MM.1S (cell line): ENCODE data around the gene WDR31.
A peak's percentile ranks its signal among the peaks of the same experiment; 100 is the strongest.

ENCODE experiments used
- DNase-seq: peaks from one replicate; pipeline ENCODE4 v3.0.0-alpha.2; 2015
- H2AFZ ChIP-seq: fragments of 300-600 bp; sonication (generic); 2 replicates; pipeline ENCODE4 v1.6.0; 2016; ENCODE audit warnings: antibody characterized with exemption, low read length
- H3F3A ChIP-seq: fragments of 300-600 bp; sonication (generic); 2 replicates; pipeline ENCODE4 v1.6.1; 2016; ENCODE audit warnings: mild to moderate bottlenecking, antibody characterized with exemption, low read length, moderate library complexity, mixed read lengths; ENCODE audit not compliant: insufficient read depth
- H3K27ac ChIP-seq: fragments of 300-600 bp; sonication (generic); 2 replicates; pipeline ENCODE4 v1.5.1; 2016; ENCODE audit warnings: mild to moderate bottlenecking, low read length
- H3K27me3 ChIP-seq: fragments of 300-600 bp; sonication (generic); replicated peaks from 2 replicates; pipeline ENCODE4 v1.6.0; 2016; ENCODE audit warnings: low read length; ENCODE audit not compliant: insufficient read depth
- H3K36me3 ChIP-seq: fragments of 300-600 bp; sonication (generic); replicated peaks from 2 replicates; pipeline ENCODE4 v1.6.1; 2016; ENCODE audit warnings: mild to moderate bottlenecking, low read length, mixed read lengths; ENCODE audit not compliant: insufficient read depth
- H3K4me1 ChIP-seq: fragments of 300-600 bp; sonication (generic); 2 replicates; pipeline ENCODE4 v1.6.1; 2016; ENCODE audit warnings: low read length, mixed read lengths
- H3K4me2 ChIP-seq: fragments of 300-600 bp; sonication (generic); 2 replicates; pipeline ENCODE4 v1.6.0; 2016; ENCODE audit warnings: low read depth, low read length
- H3K4me3 ChIP-seq: fragments of 300-600 bp; sonication (generic); 2 replicates; pipeline ENCODE4 v1.5.1; 2016; ENCODE audit warnings: low read length, mixed read lengths
- H3K79me2 ChIP-seq: fragments of 300-600 bp; sonication (generic); 2 replicates; pipeline ENCODE4 v1.6.1; 2016; ENCODE audit warnings: mixed run types, low read length, mixed read lengths
- H3K9ac ChIP-seq: fragments of 300-600 bp; sonication (generic); 2 replicates; pipeline ENCODE4 v1.6.1; 2016; ENCODE audit warnings: low read length, mixed read lengths
- H3K9me2 ChIP-seq: fragments of 300-600 bp; sonication (generic); replicated peaks from 2 replicates; pipeline ENCODE4 v1.6.1; 2016; ENCODE audit warnings: mild to moderate bottlenecking, low read length, mixed read lengths; ENCODE audit not compliant: insufficient read depth
- H3K9me3 ChIP-seq: fragments of 300-600 bp; sonication (generic); replicated peaks from 2 replicates; pipeline ENCODE4 v1.6.1; 2016; ENCODE audit warnings: mild to moderate bottlenecking, low read length, mixed read lengths; ENCODE audit not compliant: insufficient read depth
- H4K20me1 ChIP-seq: fragments of 300-600 bp; sonication (generic); 2 replicates; pipeline ENCODE4 v1.6.1; 2016; ENCODE audit warnings: mild to moderate bottlenecking, low read length, moderate library complexity, mixed read lengths; ENCODE audit not compliant: insufficient read depth
- EZH2 ChIP-seq: fragments of 300-600 bp; sonication (generic); optimal IDR thresholded peaks from 2 replicates; pipeline ENCODE3; 2017; ENCODE audit warnings: low read depth, mild to moderate bottlenecking, antibody characterized with exemption, low read length, mixed read lengths
- EZH2phosphoT487 ChIP-seq: fragments of 300-600 bp; sonication (generic); IDR thresholded peaks from 2 replicates; pipeline ENCODE4 v1.6.1; 2018; ENCODE audit warnings: antibody characterized with exemption, low read length
- TF ChIP-seq, protein P1 (sequence below): fragments of 300-600 bp; sonication (generic); IDR thresholded peaks from 2 replicates; pipeline ENCODE4 v1.5.1; 2016; ENCODE audit warnings: antibody characterized with exemption, low read length, mixed read lengths

Gene WDR31

DNA sequence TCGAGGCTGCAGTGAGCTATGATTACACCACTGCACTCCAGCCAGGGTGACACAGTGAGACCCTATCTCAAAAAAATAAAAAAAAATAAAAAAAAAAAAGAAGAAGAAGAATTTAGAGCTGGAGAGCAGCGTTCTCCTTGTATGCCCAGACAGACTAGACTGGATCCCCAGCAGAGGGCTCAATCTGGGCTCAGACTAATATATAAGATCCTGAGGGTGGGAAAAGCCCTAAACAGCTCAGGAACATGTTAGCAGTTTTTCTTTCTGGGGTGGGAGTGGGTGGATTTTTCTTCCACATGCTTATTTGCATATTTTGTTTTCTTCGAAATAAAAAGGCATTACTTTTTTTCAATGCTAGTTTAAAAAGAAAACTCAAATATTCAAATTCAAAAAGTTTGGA lies 8.4 kb upstream of the WDR31 start:
- H3K4me2 ChIP-seq = peak overlapping the region; percentile 63; the same call in 1 of the 2 replicates
- H3F3A ChIP-seq = peaks cover 42% of the 10 kb centered on the region
- no peak for DNase-seq
- no peak overlapping the region; the same call in 1 of the 2 replicates for H2AFZ ChIP-seq
- no peaks in the 10 kb centered on the region for H3K36me3 ChIP-seq
- TF ChIP-seq, protein P1, sequence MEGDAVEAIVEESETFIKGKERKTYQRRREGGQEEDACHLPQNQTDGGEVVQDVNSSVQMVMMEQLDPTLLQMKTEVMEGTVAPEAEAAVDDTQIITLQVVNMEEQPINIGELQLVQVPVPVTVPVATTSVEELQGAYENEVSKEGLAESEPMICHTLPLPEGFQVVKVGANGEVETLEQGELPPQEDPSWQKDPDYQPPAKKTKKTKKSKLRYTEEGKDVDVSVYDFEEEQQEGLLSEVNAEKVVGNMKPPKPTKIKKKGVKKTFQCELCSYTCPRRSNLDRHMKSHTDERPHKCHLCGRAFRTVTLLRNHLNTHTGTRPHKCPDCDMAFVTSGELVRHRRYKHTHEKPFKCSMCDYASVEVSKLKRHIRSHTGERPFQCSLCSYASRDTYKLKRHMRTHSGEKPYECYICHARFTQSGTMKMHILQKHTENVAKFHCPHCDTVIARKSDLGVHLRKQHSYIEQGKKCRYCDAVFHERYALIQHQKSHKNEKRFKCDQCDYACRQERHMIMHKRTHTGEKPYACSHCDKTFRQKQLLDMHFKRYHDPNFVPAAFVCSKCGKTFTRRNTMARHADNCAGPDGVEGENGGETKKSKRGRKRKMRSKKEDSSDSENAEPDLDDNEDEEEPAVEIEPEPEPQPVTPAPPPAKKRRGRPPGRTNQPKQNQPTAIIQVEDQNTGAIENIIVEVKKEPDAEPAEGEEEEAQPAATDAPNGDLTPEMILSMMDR = no peak
- TF ChIP-seq EZH2phosphoT487 (no peak), EZH2 (no peak)
- peaks cover 33% of the 10 kb centered on the region for H3K79me2 ChIP-seq
- no peaks in the 10 kb centered on the region for H3K9me2 ChIP-seq
- H4K20me1 ChIP-seq = no peaks in the 10 kb centered on the region
- no peak overlapping the region; the same call in 1 of the 2 replicates for H3K9ac ChIP-seq
- H3K27ac ChIP-seq = peak overlapping the region; percentile 72; the same call in 1 of the 2 replicates
- H3K4me1 ChIP-seq = peaks cover 47% of the 10 kb centered on the region
- no peak overlapping the region; the same call in 1 of the 2 replicates for H3K4me3 ChIP-seq
- H3K9me3 ChIP-seq = no peaks in the 10 kb centered on the region
- no peaks in the 10 kb centered on the region for H3K27me3 ChIP-seq

DNA sequence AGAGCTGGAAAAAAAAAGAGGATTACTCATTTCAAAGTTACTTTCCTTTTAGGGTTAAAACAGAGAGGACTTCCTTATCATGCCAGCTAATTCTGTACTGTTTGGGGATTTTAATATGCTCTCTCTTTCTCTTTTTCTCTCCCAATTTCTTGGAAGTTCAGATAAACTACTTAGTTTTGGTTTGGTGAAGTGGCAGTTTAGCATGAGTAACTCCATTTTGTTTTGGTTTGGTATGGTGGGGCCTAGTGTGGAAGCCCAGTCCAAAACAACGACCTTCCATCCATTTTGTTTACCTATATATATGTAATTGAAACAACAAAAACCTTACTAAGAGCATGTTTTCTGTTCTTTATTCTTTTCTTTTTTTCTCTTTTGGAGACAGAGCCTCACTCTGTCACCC lies 5.6 kb upstream of the WDR31 start:
- no peak for DNase-seq
- peaks cover 30% of the 10 kb centered on the region for H3F3A ChIP-seq
- peaks cover 10% of the 10 kb centered on the region for H3K79me2 ChIP-seq
- no peak for TF ChIP-seq EZH2phosphoT487
- TF ChIP-seq, protein P1 = no peak
- TF ChIP-seq EZH2 = no peak
- peaks cover 28% of the 10 kb centered on the region for H3K4me1 ChIP-seq
- no peaks in the 10 kb centered on the region for H3K9me3 ChIP-seq
- H4K20me1 ChIP-seq = no peaks in the 10 kb centered on the region
- no peaks in the 10 kb centered on the region for H3K27me3 ChIP-seq
- H3K4me2 ChIP-seq = no peak overlapping the region
- H3K36me3 ChIP-seq = no peaks in the 10 kb centered on the region
- H3K27ac ChIP-seq = no peak overlapping the region
- H2AFZ ChIP-seq = no peak overlapping the region
- no peak overlapping the region for H3K4me3 ChIP-seq
- no peak overlapping the region for H3K9ac ChIP-seq
- H3K9me2 ChIP-seq = no peaks in the 10 kb centered on the region

DNA sequence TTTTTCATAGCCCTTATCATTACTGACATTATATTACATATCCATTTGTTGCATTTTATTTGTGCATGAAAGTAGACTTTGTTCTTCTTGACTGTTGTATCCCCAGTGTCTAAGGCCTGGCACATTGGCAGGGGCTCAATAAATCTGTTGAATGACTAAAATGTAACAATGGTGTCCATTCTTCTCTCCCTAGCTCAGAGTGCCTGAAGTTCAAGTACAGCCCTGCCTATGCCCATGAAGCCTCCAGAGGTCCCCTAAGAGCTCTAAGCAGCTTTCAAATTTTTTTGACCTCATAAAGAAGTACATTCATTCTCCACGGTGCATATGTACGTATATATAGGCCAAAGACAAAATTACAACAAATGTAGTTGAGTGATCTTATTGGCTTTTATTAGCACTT lies 5.1 kb upstream of the WDR31 start:
- Histone ChIP-seq H4K20me1 (no peaks in the 10 kb centered on the region), H3K27me3 (no peaks in the 10 kb centered on the region), H3F3A (peaks cover 25% of the 10 kb centered on the region), H3K4me3 (no peak overlapping the region), H3K9ac (no peak overlapping the region), H3K9me2 (no peaks in the 10 kb centered on the region), H3K36me3 (no peaks in the 10 kb centered on the region), H3K79me2 (peaks cover 6% of the 10 kb centered on the region), H3K4me2 (no peak overlapping the region), H3K27ac (no peak overlapping the region), H3K4me1 (peaks cover 24% of the 10 kb centered on the region), H2AFZ (no peak overlapping the region), H3K9me3 (no peaks in the 10 kb centered on the region)
- no peak for DNase-seq
- TF ChIP-seq EZH2phosphoT487 (no peak), EZH2 (no peak)
- TF ChIP-seq, protein P1 = no peak
